Ramos (cell line): ENCODE data around the gene UBE2G1.
"Not testable (repeated sequence)": the region's sequence is repeated elsewhere in the genome, so short reads cannot be mapped to it uniquely, and the experiment has no call there.

ENCODE experiments used
- in situ Hi-C: fragments of 300-500 bp; cut with MboI; formaldehyde crosslinking; loops from one replicate; pipeline ENCODE4 v1.14.3; 2022; ENCODE audit warnings: low sequenced_read_pairs; ENCODE audit not compliant: unreplicated experiment

The UBE2G1 gene

GRCh38 chr17:4258867-4259266, 107.6 kb downstream of the UBE2G1 start:
- in situ Hi-C loops = no loop called here

- in situ Hi-C loops = no loop called here
Measured at GRCh38 chr17:4256952-4257351, 109.5 kb downstream of the UBE2G1 start.

GRCh38 chr17:4255271-4255670, 111.2 kb downstream of the UBE2G1 start:
- in situ Hi-C loops = not testable (repeated sequence)

GRCh38 chr17:4250887-4251286, 115.6 kb downstream of the UBE2G1 start:
- in situ Hi-C loops = no loop called here

GRCh38 chr17:4249452-4250029, 116.9 kb downstream of the UBE2G1 start:
- in situ Hi-C loops = no loop called here

- in situ Hi-C loops = no loop called here
Measured at GRCh38 chr17:4248504-4249277, 117.8 kb downstream of the UBE2G1 start.

- in situ Hi-C loops = no loop called here
Measured at GRCh38 chr17:4247971-4248388, 118.5 kb downstream of the UBE2G1 start.

- in situ Hi-C loops = no loop called here
Measured at GRCh38 chr17:4247361-4247970, 119.0 kb downstream of the UBE2G1 start.

GRCh38 chr17:4246674-4247073, 119.8 kb downstream of the UBE2G1 start:
- in situ Hi-C loops = no loop called here

- in situ Hi-C loops = no loop called here
Measured at GRCh38 chr17:4241535-4241934, 124.9 kb downstream of the UBE2G1 start.

- in situ Hi-C loops = no loop called here
Measured at GRCh38 chr17:4236456-4236855, 130.0 kb downstream of the UBE2G1 start.

GRCh38 chr17:4235372-4236279, 130.8 kb downstream of the UBE2G1 start:
- in situ Hi-C loops = no loop called here

GRCh38 chr17:4234401-4234800, 132.1 kb downstream of the UBE2G1 start:
- in situ Hi-C loops = no loop called here

- in situ Hi-C loops = no loop called here
Measured at GRCh38 chr17:4233668-4234258, 132.7 kb downstream of the UBE2G1 start.

GRCh38 chr17:4232168-4232813, 134.2 kb downstream of the UBE2G1 start:
- in situ Hi-C loops = no loop called here

GRCh38 chr17:4229627-4230541, 136.6 kb downstream of the UBE2G1 start:
- in situ Hi-C loops = no loop called here

GRCh38 chr17:4221899-4222659, 144.4 kb downstream of the UBE2G1 start:
- in situ Hi-C loops = no loop called here

GRCh38 chr17:4221163-4221562, 145.3 kb downstream of the UBE2G1 start:
- in situ Hi-C loops = no loop called here
